SK-N-MC (cell line): Measurements from ENCODE around the gene C12orf57.
A peak's percentile ranks its signal among the peaks of the same experiment; 100 is the strongest.

Experiments used
- DNase-seq: peaks from one replicate; pipeline ENCODE4 v3.0.0-alpha.2; 2011; ENCODE audit warnings: low read depth, low spot score
- H3K27ac ChIP-seq: fragments of 200-600 bp; sonication (generic); 2 replicates; pipeline ENCODE4 v1.5.1; 2016; ENCODE audit warnings: mixed run types
- H3K36me3 ChIP-seq: fragments of 200-600 bp; sonication (generic); 2 replicates; pipeline ENCODE4 v1.6.1; 2017; ENCODE audit warnings: antibody characterized with exemption, low read length, mixed read lengths; ENCODE audit not compliant: insufficient read depth
- H3K4me3 ChIP-seq: fragments of 200-600 bp; sonication (generic); 2 replicates; pipeline ENCODE4 v1.5.1; 2016
- H3K9ac ChIP-seq: fragments of 200-600 bp; sonication (generic); 2 replicates; pipeline ENCODE4 v1.8.0; 2017; ENCODE audit warnings: mixed run types, mixed read lengths; ENCODE audit not compliant: insufficient read length
- H3K9me3 ChIP-seq: fragments of 200-600 bp; sonication (generic); 2 replicates; pipeline ENCODE4 v1.6.1; 2017; ENCODE audit warnings: low read depth, mild to moderate bottlenecking, antibody characterized with exemption, low read length, moderate library complexity, mixed read lengths
- EZH2 ChIP-seq: fragments of 200-600 bp; sonication (generic); IDR thresholded peaks from one replicate; pipeline ENCODE4 v1.6.1; 2017; ENCODE audit warnings: antibody characterized with exemption
- FOXP2 ChIP-seq: optimal IDR thresholded peaks from 2 replicates; pipeline ENCODE3; 2011; ENCODE audit warnings: mild to moderate bottlenecking, moderate library complexity; ENCODE audit not compliant: insufficient read depth; ENCODE audit errors: extremely low read length, control extremely low read depth
- POLR2AphosphoS5 ChIP-seq: IDR thresholded peaks from 2 replicates; pipeline ENCODE4 v1.6.1; 2012; ENCODE audit warnings: mild to moderate bottlenecking, low read depth, low read length, borderline replicate concordance

Gene C12orf57

GRCh38 chr12:6953442-6954315 is 9.9 kb downstream of the C12orf57 start:
- no peak for DNase-seq
- peak overlapping the region; percentile 42 for H3K9ac ChIP-seq
- TF ChIP-seq FOXP2: no peak
- H3K9me3 ChIP-seq: no peaks in the 10 kb centered on the region
- H3K4me3 ChIP-seq: peak overlapping the region; percentile 35; the same call in 1 of the 2 replicates
- H3K27ac ChIP-seq: peak overlapping the region; percentile 75
- H3K36me3 ChIP-seq: no peaks in the 10 kb centered on the region

- no peak for DNase-seq
- Histone ChIP-seq H3K9ac (no peak overlapping the region), H3K9me3 (no peaks in the 10 kb centered on the region), H3K4me3 (no peak overlapping the region), H3K36me3 (no peaks in the 10 kb centered on the region), H3K27ac (peak overlapping the region; percentile 75; the same call in 1 of the 2 replicates)
- TF ChIP-seq EZH2: no peak
- TF ChIP-seq POLR2AphosphoS5: no peak
- TF ChIP-seq FOXP2: no peak
Measured at GRCh38 chr12:6954316-6955107, 10.7 kb downstream of the C12orf57 start.

- no peak overlapping the region for H3K9ac ChIP-seq
- no peak for TF ChIP-seq EZH2
- no peak for TF ChIP-seq FOXP2
- H3K9me3 ChIP-seq: no peaks in the 10 kb centered on the region
- H3K36me3 ChIP-seq: no peaks in the 10 kb centered on the region
- no peak for DNase-seq
- no peak overlapping the region for H3K27ac ChIP-seq
- no peak overlapping the region for H3K4me3 ChIP-seq
Measured at GRCh38 chr12:6955108-6956020, 11.5 kb downstream of the C12orf57 start.

DNA sequence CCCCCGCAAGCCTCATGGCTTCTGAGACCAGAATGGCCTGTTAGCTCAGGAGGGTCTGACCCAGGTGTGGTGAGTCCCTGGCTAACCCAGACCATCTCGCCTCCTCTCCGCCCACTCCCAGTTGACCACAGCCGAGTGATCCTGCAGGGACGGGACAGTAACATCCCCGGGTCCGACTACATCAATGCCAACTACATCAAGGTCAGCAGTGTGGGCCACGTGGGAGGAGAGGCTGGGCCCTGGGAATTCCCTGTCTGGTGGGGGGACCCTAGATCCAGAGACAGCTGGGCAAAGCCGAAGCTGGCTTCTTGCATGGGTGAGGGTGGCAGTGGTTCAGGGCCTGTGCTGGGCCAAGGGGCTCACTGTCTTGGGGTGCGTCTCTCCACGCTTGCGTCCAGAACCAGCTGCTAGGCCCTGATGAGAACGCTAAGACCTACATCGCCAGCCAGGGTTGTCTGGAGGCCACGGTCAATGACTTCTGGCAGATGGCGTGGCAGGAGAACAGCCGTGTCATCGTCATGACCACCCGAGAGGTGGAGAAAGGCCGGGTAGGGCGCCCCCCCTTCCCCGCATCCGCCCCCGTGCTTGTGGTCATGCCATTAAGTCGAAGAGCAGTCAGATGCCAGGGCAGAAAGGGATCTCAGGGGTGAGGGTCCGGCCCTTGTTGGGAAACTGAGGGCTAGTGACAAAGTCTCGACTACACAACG is 12.4 kb downstream of the C12orf57 start:
- no peaks in the 10 kb centered on the region for H3K36me3 ChIP-seq
- no peak overlapping the region for H3K9ac ChIP-seq
- H3K4me3 ChIP-seq: no peak overlapping the region
- DNase-seq: no peak
- TF ChIP-seq POLR2AphosphoS5 (no peak), EZH2 (no peak), FOXP2 (no peak)
- no peaks in the 10 kb centered on the region for H3K9me3 ChIP-seq
- H3K27ac ChIP-seq: no peak overlapping the region

DNA sequence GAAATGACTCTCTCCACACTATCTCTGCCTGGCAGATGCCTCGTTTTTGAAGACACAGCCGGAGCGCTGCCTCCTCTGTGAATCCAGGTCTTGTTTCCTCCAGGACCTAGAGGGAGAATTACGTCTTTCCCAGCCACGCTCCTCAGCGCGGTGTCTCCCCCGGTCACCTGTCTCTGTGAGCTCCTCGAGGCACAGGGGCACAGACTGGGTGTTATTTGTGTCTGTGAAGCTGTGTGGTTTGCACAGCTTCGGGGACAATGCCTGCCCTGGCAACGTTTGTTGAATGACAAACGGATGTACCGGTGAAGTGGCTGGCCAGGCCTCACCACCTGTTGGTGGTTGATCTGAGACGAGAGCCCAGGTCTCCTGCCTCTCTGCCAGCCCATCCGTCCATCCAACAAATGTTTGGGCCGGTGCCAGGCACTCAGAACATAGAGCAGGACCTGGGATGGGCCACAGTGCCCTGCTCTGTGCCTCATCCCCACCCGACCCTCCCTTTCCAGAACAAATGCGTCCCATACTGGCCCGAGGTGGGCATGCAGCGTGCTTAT is 13.4 kb downstream of the C12orf57 start:
- Histone ChIP-seq H3K27ac (no peak overlapping the region), H3K36me3 (no peaks in the 10 kb centered on the region), H3K4me3 (no peak overlapping the region), H3K9me3 (no peaks in the 10 kb centered on the region), H3K9ac (no peak overlapping the region)
- no peak for DNase-seq
- no peak for TF ChIP-seq POLR2AphosphoS5
- no peak for TF ChIP-seq EZH2
- TF ChIP-seq FOXP2: no peak

GRCh38 chr12:6957741-6958608 is 14.2 kb downstream of the C12orf57 start:
- peak overlapping the region; percentile 49 for H3K9ac ChIP-seq
- no peak for TF ChIP-seq FOXP2
- TF ChIP-seq POLR2AphosphoS5: no peak
- no peak for TF ChIP-seq EZH2
- no peaks in the 10 kb centered on the region for H3K36me3 ChIP-seq
- no peak overlapping the region for H3K27ac ChIP-seq
- H3K9me3 ChIP-seq: no peaks in the 10 kb centered on the region
- no peak for DNase-seq
- H3K4me3 ChIP-seq: no peak overlapping the region

- Histone ChIP-seq H3K27ac (peak overlapping the region; percentile 60), H3K4me3 (no peak overlapping the region), H3K36me3 (no peaks in the 10 kb centered on the region), H3K9ac (peak overlapping the region; percentile 49), H3K9me3 (no peaks in the 10 kb centered on the region)
- TF ChIP-seq FOXP2: no peak
- no peak for TF ChIP-seq EZH2
- TF ChIP-seq POLR2AphosphoS5: no peak
- DNase-seq: no peak
Measured at GRCh38 chr12:6958609-6959057, 14.8 kb downstream of the C12orf57 start.
